HL-60 (cell line): Measurements from ENCODE around the gene BBS9.

ENCODE experiments used
- CTCF ChIP-seq: IDR thresholded peaks from one replicate; pipeline ENCODE4 v1.5.1; 2011; ENCODE audit warnings: low read length, control low read depth, inconsistent platforms; ENCODE audit not compliant: insufficient read depth
- POLR2AphosphoS5 ChIP-seq: IDR thresholded peaks from 2 replicates; pipeline ENCODE4 v1.6.1; 2012; ENCODE audit warnings: low read depth
- REST ChIP-seq: IDR thresholded peaks from 2 replicates; pipeline ENCODE4 v1.6.1; 2012; ENCODE audit warnings: low read depth; ENCODE audit not compliant: insufficient replicate concordance

DNA sequence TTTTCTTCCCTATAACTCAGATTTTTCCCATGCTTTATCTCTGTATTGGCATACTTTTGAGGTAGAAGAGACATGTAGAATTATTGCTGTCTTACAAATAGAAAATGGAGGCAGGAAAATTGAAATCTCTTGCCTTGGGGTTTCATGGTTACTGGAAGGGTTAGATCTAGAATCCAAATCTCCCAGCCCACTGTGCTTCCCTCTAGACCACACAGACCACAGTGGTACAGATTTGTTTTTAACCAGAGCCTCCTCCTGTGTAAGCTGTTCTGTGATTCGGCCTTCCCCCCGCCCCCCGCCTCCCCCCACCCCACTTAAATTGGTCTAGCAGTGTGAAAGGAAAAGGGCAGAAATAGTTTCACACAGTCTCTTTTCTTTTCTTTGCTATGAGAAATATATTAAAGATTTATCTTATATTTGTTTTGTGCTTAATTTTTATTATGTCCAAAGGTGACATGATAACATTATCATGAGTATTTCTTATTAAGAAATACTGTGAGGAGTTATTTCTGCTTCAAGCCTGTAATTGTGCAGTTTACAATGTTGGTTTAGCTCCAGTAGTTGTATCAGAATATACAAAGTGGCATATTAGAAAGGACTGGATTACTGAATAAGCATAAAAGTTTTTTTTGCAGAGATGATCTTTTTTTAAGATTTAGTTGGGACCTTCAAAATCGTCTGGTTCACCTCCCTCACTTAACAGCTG, 407.2 kb downstream of the BBS9 start:
- TF ChIP-seq CTCF = no peak
- TF ChIP-seq POLR2AphosphoS5 = no peak
- no peak for TF ChIP-seq REST
